Stimulated activated CD4-positive, alpha-beta T cell treated with anti-CD3 and anti-CD28 coated beads, TNF-alpha, amount 100 ng/mL, for 24 hours (primary cell): ENCODE results near the gene SEC22A.

ENCODE experiments used
- DNase-seq, 3 experiments: peaks; one replicate each; pipeline ENCODE4 v3.0.0-alpha.2; 2020; ENCODE audit warnings: low read depth in 3 of 3

The SEC22A gene

GRCh38 chr3:123287962-123288302 lies 86.2 kb downstream of the SEC22A start:
- no peak for DNase-seq

- no peak for DNase-seq
Observed at GRCh38 chr3:123289391-123290106, 87.8 kb downstream of the SEC22A start.

- DNase-seq: no peak
Observed at GRCh38 chr3:123290107-123290930, 88.6 kb downstream of the SEC22A start.

- no peak for DNase-seq
Observed at GRCh38 chr3:123290962-123291361, 89.2 kb downstream of the SEC22A start.

- no peak for DNase-seq
Observed at GRCh38 chr3:123291404-123291803, 89.7 kb downstream of the SEC22A start.

- no peak for DNase-seq
Observed at GRCh38 chr3:123292321-123293310, 90.9 kb downstream of the SEC22A start.

- DNase-seq: no peak
Observed at GRCh38 chr3:123294296-123294938, 92.7 kb downstream of the SEC22A start.

- no peak for DNase-seq
Observed at GRCh38 chr3:123295171-123295900, 93.6 kb downstream of the SEC22A start.

GRCh38 chr3:123295901-123296250 lies 94.1 kb downstream of the SEC22A start:
- DNase-seq: no peak

GRCh38 chr3:123296261-123296660 lies 94.5 kb downstream of the SEC22A start:
- no peak for DNase-seq

GRCh38 chr3:123296836-123297626 lies 95.3 kb downstream of the SEC22A start:
- DNase-seq: no peak

GRCh38 chr3:123297627-123297899 lies 95.8 kb downstream of the SEC22A start:
- DNase-seq: no peak

GRCh38 chr3:123298903-123299302 lies 97.2 kb downstream of the SEC22A start:
- no peak for DNase-seq

- no peak for DNase-seq
Observed at GRCh38 chr3:123299581-123299980, 97.8 kb downstream of the SEC22A start.

- DNase-seq: no peak
Observed at GRCh38 chr3:123300056-123300455, 98.3 kb downstream of the SEC22A start.

GRCh38 chr3:123300583-123300982 lies 98.8 kb downstream of the SEC22A start:
- no peak for DNase-seq

- no peak for DNase-seq
Observed at GRCh38 chr3:123301331-123302184, 99.8 kb downstream of the SEC22A start.

GRCh38 chr3:123302961-123303360 lies 101.2 kb downstream of the SEC22A start:
- DNase-seq: no peak

GRCh38 chr3:123303976-123304560 lies 102.3 kb downstream of the SEC22A start:
- DNase-seq: no peak
